Peyer's patch (tissue), 4 donors: ENCODE results near the gene RRBP1. TPM values are rescaled to one million over a fixed set of nuclear protein-coding genes. Genes with fewer than 3 reads are reported as not detected.
A peak's percentile ranks its signal among the peaks of the same experiment; 100 is the strongest.

ENCODE experiments used
- DNase-seq, 3 donors: peaks; one replicate each; pipeline ENCODE4 v3.0.0-alpha.2; 2017 to 2019
- H3K27ac ChIP-seq, 4 donors: fragments of 200-600 bp; sonication (generic); one replicate each; pipeline ENCODE4 v1.5.1; 2016 to 2019
- H3K27me3 ChIP-seq, 2 donors: fragments of 200-600 bp; sonication (generic); one replicate each; pipeline ENCODE4 v1.5.1; 2019
- H3K36me3 ChIP-seq, 3 donors: fragments of 200-600 bp; sonication (generic); one replicate each; pipeline ENCODE4 v1.5.1; 2016 to 2019
- H3K4me1 ChIP-seq, 4 donors: fragments of 200-600 bp; sonication (generic); one replicate each; pipeline ENCODE4 v1.5.1; 2016 to 2019
- H3K4me3 ChIP-seq, 4 donors: fragments of 200-600 bp; sonication (generic); 1 replicate in 3 of 4; 2 replicates in 1 of 4; pipeline ENCODE4 v1.5.1; 2016 to 2019; ENCODE audit warnings: mild to moderate bottlenecking in 1 of 4
- H3K9me3 ChIP-seq, 4 donors: fragments of 200-600 bp; sonication (generic); one replicate each; pipeline ENCODE4 v1.5.1; 2016 to 2019; ENCODE audit warnings: mild to moderate bottlenecking in 1 of 4
- CTCF ChIP-seq, 6 experiments: fragments of 450-650 bp in 4 of 6; fragments of 200-600 bp in 2 of 6; sonication (generic) in 1 of 6; IDR thresholded peaks; one replicate each; pipeline ENCODE4 v1.5.1; 2017 to 2019; ENCODE audit warnings: antibody characterized with exemption in 6 of 6, mild to moderate bottlenecking in 3 of 6, moderate library complexity in 1 of 6
- POLR2A ChIP-seq, 2 donors: fragments of 450-650 bp; IDR thresholded peaks; one replicate each; pipeline ENCODE4 v1.5.1; 2017; ENCODE audit warnings: antibody characterized with exemption in 2 of 2, mild to moderate bottlenecking in 2 of 2, moderate library complexity in 2 of 2
- total RNA-seq, 4 donors: library from RNA; depleted of rRNA; stranded (reverse); fragments of >200 nt; gene quantifications; one replicate each; pipeline ENCODE4 v1.1.0, GENCODE V29; 2016

RRBP1 gene
- total RNA-seq, 4 donors from 2014 or later = 169 to 328 (median 249) TPM

GRCh38 chr20:17589161-17589834 is 92.7 kb downstream of the RRBP1 start:
- H3K27me3 ChIP-seq = no peaks in the 10 kb centered on the region
- no peak for DNase-seq
- H3K4me1 ChIP-seq = peaks cover 0 to 15% (median 0%) of the 10 kb centered on the region in 4 donors
- TF ChIP-seq POLR2A (IDR thresholded peaks at IDR 0.05) (no peak), CTCF (IDR thresholded peaks at IDR 0.05) (no peak)
- H3K4me3 ChIP-seq = no peak overlapping the region
- H3K9me3 ChIP-seq = no peaks in the 10 kb centered on the region
- H3K27ac ChIP-seq = peak overlapping the region in 1 of 4 donors; percentile 57
- H3K36me3 ChIP-seq = no peaks in the 10 kb centered on the region

GRCh38 chr20:17587824-17588223 is 94.2 kb downstream of the RRBP1 start:
- Histone ChIP-seq H3K36me3 (no peaks in the 10 kb centered on the region), H3K27ac (peak overlapping the region in 1 of 4 donors; percentile 51), H3K4me1 (peaks cover 0 to 4% (median 0%) of the 10 kb centered on the region in 4 donors), H3K27me3 (no peaks in the 10 kb centered on the region), H3K9me3 (no peaks in the 10 kb centered on the region), H3K4me3 (no peak overlapping the region)
- TF ChIP-seq POLR2A (IDR thresholded peaks at IDR 0.05) (no peak), CTCF (IDR thresholded peaks at IDR 0.05) (no peak)
- no peak for DNase-seq

- no peaks in the 10 kb centered on the region for H3K27me3 ChIP-seq
- no peaks in the 10 kb centered on the region for H3K36me3 ChIP-seq
- DNase-seq = no peak
- H3K4me3 ChIP-seq = no peak overlapping the region
- no peaks in the 10 kb centered on the region for H3K4me1 ChIP-seq
- H3K27ac ChIP-seq = no peak overlapping the region
- no peak for TF ChIP-seq CTCF (IDR thresholded peaks at IDR 0.05)
- TF ChIP-seq POLR2A (IDR thresholded peaks at IDR 0.05) = no peak
- H3K9me3 ChIP-seq = no peaks in the 10 kb centered on the region
Observed at GRCh38 chr20:17587148-17587547, 94.9 kb downstream of the RRBP1 start.

GRCh38 chr20:17586250-17586649 is 95.8 kb downstream of the RRBP1 start:
- no peaks in the 10 kb centered on the region for H3K36me3 ChIP-seq
- H3K27me3 ChIP-seq = no peaks in the 10 kb centered on the region
- no peaks in the 10 kb centered on the region for H3K4me1 ChIP-seq
- no peak for DNase-seq
- H3K4me3 ChIP-seq = no peak overlapping the region
- no peak overlapping the region for H3K27ac ChIP-seq
- TF ChIP-seq CTCF (IDR thresholded peaks at IDR 0.05) (no peak), POLR2A (IDR thresholded peaks at IDR 0.05) (no peak)
- no peaks in the 10 kb centered on the region for H3K9me3 ChIP-seq

- TF ChIP-seq CTCF (IDR thresholded peaks at IDR 0.05) (no peak), POLR2A (IDR thresholded peaks at IDR 0.05) (no peak)
- Histone ChIP-seq H3K4me1 (peaks cover 0 to 7% (median 0%) of the 10 kb centered on the region in 4 donors), H3K27ac (no peak overlapping the region)
Observed at GRCh38 chr20:17584689-17585088, 97.4 kb downstream of the RRBP1 start.

More at GRCh38 chr20:17584689-17585088, 97.4 kb downstream of the RRBP1 start:
- Histone ChIP-seq H3K4me3 (no peak overlapping the region), H3K27me3 (no peaks in the 10 kb centered on the region), H3K36me3 (no peaks in the 10 kb centered on the region), H3K9me3 (no peaks in the 10 kb centered on the region)
- no peak for DNase-seq
